ENCODE data around the gene NYNRIN. TPM values are rescaled to one million over a fixed set of nuclear protein-coding genes. Genes with fewer than 3 reads are reported as not detected.

Gene NYNRIN
- total and polyA plus RNA-seq, 2 of the 4 experiments (the other 2 are of a cell fraction), result 2.2 to 5.4 TPM

DNA sequence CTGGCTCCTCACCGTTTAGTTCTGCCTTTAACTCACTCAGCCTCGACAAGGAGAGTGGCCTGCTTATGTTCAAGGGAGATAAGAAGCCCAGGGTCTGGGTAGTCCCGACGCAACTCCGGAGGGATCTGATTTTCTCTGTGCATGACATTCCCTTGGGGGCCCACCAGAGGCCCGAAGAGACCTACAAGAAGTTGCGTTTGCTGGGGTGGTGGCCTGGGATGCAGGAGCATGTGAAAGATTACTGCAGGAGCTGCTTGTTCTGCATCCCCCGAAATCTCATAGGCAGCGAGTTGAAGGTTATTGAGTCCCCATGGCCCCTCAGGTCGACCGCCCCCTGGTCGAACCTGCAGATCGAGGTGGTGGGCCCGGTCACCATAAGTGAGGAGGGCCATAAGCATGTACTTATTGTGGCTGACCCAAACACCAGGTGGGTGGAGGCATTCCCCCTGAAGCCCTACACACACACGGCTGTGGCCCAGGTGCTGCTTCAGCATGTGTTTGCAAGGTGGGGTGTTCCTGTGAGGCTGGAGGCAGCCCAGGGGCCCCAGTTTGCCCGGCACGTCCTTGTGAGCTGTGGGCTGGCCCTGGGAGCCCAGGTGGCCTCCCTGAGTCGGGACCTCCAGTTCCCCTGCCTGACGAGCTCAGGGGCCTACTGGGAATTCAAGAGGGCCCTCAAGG lies 17.6 kb downstream of the NYNRIN start:
- Histone ChIP-seq H2BK15ac (ENCODE audit: low read depth, low read length) (no peak overlapping the region), H2AFZ (replicated peaks; ENCODE audit: low read length, poor library complexity) (no peak overlapping the region), H2BK5ac (ENCODE audit: low read depth, low read length, poor library complexity, severe bottlenecking) (no peak overlapping the region), H3K4me2 (ENCODE audit: low read depth, low read length) (no peak overlapping the region), H3K56ac (ENCODE audit: extremely low read depth, insufficient read depth, low read length) (no peak overlapping the region), H3K36me3 (ENCODE audit: control insufficient read depth, insufficient read depth, low read length) (peaks cover 20% of the 10 kb centered on the region; the same call in 1 of the 2 replicates), H3K27ac (ENCODE audit: insufficient read depth, low read length) (no peak overlapping the region), H3K27me3 (ENCODE audit: control insufficient read depth, insufficient read depth, low read length) (peaks cover 19% of the 10 kb centered on the region), H2AK5ac (ENCODE audit: low read depth, low read length) (no peak overlapping the region), H3K4me1 (ENCODE audit: control insufficient read depth, insufficient read depth, low read length) (no peaks in the 10 kb centered on the region), H3K4me3 (ENCODE audit: insufficient read depth, low read depth, low read length) (no peak overlapping the region), H2AK9ac (replicated peaks; ENCODE audit: low read depth, low read length, poor library complexity) (no peak overlapping the region), H3K18ac (ENCODE audit: low read depth, low read length) (no peak overlapping the region), H3K4ac (ENCODE audit: low read depth, low read length) (no peak overlapping the region), H2BK20ac (ENCODE audit: low read depth, low read length) (no peak overlapping the region), H4K5ac (ENCODE audit: low read depth, low read length) (no peak overlapping the region), H4K91ac (ENCODE audit: insufficient read depth, low read depth, low read length) (no peak overlapping the region), H3K9ac (ENCODE audit: low read depth, low read length) (no peak overlapping the region), H3K9me1 (ENCODE audit: insufficient read depth, low read length) (peaks cover 6% of the 10 kb centered on the region; the same call in 1 of the 2 replicates), H3K9me3 (ENCODE audit: control insufficient read depth, insufficient read depth, low read length) (no peaks in the 10 kb centered on the region), H4K20me1 (ENCODE audit: insufficient read depth, low read length) (0 out of 2 replicates have a peak, but pooled peaks cover 3% of the 10 kb centered on the region), H3K14ac (replicated peaks; ENCODE audit: low read depth, low read length) (no peak overlapping the region), H3K79me1 (ENCODE audit: low read depth in 1 of 2, low read length in 2 of 2) (no peaks in the 10 kb centered on the region; a peak in 1 of 4 replicates), H2BK120ac (ENCODE audit: low read depth, low read length) (no peak overlapping the region), H3K23ac (ENCODE audit: low read depth, low read length) (no peak overlapping the region), H4K8ac (ENCODE audit: low read depth in 2 of 2, low read length in 2 of 2) (no peak overlapping the region)
- dilution Hi-C loops (cut with HindIII; ENCODE audit: low sequenced_read_pairs, unreplicated experiment), result no loop called here
- intact Hi-C loops (cut with micrococcal nuclease), result no loop called here
- BruUV-seq (replicated peaks), result no TSS peak
- in situ Hi-C loops (cut with MboI; ENCODE audit: low sequenced_read_pairs), result no loop called here
- TF ChIP-seq MAZ (IDR thresholded peaks at IDR 0.05; ENCODE audit: borderline replicate concordance, low read depth, low read length) (no peak), POLR2A (IDR thresholded peaks at IDR 0.05; ENCODE audit: low read depth, low read length) (no peak), RFX5 (IDR thresholded peaks at IDR 0.05; ENCODE audit: low read depth, low read length) (no peak)
- ATAC-seq (ENCODE audit: low read depth) (no peak), DNase-seq (no peak)
- 70% methylated on average over 5 of the region's 19 CpGs; no CpG with 5 or more reads in 1 of the 2 experiments for WGBS, 2 experiments (ENCODE audit: extremely low coverage in 2 of 2, insufficient read length in 1 of 2)
- ChIA-PET CTCF (interaction anchor here (1.0 kb wide), 1 partner anchor 50 kb away, joined by 3 read pairs; no protein-coding TSS in a partner anchor), POLR2A (ENCODE audit: unreplicated experiment) (no interaction called here)

Data from IMR-90 (cell line).